ENCODE results near the gene STK32B.
"Not testable (repeated sequence)": the region's sequence is repeated elsewhere in the genome, so short reads cannot be mapped to it uniquely, and the experiment has no call there.

The STK32B gene

DNA sequence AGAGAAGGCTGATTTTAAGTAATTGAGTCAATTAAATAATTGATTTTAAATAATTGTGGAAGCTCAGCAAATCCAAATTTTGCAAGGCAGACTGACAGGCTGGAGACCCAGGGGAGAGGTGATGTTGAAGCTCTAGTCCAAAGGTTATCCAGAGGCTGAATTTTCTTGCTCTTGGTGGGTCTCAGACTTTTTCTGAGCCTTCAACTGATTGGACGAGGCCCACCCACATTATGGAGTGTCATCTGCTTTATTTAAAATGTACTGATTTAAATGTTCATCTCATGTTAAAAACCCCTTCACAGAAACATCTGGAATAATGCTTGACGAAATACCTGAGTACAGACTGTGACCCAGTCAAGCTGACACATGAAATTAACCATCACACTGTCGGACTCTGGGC lies 20.4 kb upstream of the STK32B start:
- no peak for DNase-seq

DNA sequence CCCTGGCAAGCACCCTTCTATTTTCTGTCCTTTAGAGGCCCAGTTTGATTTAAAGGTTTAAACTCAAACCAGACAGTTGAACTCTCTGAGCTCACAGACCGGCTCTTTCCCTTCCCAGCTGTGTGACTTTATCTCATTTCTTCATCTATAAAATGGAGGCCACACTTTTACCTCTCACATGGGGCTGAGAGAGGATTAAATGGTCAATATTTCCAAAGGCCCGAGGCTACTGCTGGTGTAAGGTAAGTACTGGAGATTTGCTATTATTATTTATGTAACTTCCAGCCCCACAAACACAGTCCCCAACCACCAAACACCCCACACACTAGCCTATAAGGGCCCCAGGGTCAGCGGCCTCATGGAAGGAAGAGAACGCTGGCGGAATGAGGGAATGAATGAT lies 18.5 kb upstream of the STK32B start:
- no peak for DNase-seq

DNA sequence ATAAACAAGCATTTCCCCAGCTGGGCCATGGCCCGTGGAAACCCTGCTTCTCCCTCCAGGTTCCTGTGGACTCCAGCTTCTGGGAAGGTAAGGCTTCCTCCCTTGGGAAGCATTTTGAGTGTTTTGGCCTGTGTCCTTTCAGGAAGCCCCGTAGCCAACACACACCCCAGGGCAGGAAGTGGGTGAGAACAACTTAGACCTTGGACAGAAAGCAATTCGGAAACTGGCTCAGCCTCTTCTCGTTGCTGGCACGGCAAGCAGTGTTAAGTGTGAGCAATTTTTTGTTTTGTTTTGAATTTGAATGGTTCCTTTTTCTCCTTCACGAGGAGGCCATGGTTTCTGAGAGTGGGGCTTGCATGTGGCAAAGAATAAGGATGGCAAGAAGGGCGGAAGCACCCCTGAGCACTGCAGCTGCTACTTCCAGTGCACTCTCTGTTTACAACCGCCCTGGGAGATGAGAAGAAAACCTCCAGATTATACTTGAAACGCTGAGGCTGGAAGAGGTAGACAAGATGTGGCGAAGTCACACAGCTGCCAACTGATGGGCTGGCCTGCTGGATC lies 17.9 kb upstream of the STK32B start:
- DNase-seq: no peak

DNA sequence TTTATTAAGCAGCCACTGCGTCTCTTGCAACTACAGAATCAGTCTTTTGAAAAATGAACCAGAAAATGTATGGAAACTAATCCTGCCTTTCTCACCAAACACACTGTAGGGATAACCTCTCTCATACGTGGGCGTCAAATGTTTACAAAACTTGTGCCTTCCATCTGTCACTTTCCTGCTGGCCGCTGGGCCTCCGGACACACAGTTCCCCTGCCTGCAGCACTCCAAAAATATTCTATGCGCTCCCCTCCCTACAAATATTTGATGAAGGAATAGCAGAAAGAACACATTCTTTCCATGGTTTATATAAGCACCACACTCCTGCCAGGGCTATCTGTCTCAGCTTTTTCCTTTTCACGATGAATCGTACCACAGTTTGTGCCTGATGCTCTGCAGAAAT lies 17.1 kb upstream of the STK32B start:
- no peak for DNase-seq

DNA sequence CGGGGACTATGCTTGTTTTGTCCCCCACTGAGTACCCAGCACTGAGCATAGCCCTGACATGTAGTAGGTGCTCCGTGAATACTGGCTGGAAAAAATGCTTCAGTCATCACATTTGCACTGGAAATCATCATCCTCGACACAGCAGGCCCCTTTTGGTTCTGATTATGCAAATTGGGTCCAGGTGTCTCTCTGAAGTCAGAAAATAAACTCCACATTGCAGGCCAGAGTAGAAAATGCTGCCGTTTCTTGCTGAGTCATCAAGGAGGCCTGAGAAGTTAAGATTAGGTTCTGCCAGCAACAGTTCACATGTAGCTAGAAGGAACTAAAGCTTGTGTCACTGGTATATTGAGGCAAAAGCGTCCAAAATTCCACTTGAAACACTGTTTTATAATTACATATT lies 15.0 kb upstream of the STK32B start:
- no peak for DNase-seq

DNA sequence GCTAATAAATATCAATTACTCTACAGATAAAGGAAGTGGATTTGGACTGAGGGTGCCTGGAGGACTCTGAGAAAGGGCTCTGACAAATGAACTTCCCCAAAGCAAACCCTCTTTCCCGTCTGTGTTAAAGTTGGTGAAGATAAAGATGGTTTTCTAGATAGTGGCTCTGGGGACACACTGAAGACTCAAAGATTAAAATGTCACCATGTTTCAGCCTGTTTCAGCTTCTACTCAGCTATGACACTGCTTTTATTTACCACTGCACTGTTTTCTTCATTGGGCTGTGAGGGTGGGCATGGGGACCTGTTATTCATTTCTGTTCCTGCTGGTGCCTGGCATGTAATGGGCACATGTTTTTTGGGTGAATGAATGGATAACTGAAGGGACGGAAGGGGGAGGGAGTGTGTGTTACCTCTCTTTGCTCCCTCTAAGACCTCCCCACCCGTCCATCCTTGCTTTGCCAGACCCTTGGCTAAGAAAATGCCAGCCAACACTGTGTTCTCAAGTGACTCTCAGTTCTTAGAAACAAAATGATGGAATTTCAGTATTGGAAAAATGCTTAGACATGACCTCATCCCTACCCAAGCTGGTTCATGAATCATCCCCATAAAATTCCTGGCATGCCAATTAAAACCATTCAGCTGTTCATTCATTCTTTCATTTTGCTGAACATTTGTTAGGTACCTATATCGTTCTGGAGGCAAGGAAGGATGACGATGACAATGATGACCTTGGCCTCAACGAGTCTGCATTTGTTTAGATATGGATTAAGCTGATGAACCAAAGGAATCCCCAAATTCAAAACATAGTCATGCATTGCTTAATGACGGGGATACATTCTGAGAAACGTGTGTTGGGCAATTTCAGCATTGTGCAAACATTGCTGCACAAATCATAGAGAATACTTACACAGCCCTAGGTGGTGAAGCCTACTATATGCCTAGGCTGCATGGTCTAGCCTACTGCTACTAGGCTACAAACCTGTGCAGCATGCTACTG lies 13.4 kb upstream of the STK32B start:
- DNase-seq: no peak

DNA sequence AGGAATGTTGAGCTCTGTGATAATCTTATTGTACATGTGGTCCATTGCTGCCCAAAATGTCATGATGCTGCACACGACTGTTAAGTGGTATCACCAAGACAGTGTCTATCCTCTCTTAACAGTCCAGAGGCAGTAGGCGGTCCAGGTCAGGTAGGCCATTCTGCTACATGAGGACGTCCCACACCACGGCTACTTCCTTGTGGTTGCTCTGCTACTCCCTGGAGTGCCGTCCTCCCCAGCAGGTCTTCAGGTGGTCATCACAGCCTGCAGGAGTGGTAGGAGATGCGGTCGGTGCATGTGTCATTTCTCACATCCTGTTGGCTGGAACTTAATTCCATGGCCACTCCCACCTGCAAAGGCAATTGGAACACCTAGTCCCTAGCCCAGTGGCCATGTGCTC lies 11.5 kb upstream of the STK32B start:
- no peak for DNase-seq

DNA sequence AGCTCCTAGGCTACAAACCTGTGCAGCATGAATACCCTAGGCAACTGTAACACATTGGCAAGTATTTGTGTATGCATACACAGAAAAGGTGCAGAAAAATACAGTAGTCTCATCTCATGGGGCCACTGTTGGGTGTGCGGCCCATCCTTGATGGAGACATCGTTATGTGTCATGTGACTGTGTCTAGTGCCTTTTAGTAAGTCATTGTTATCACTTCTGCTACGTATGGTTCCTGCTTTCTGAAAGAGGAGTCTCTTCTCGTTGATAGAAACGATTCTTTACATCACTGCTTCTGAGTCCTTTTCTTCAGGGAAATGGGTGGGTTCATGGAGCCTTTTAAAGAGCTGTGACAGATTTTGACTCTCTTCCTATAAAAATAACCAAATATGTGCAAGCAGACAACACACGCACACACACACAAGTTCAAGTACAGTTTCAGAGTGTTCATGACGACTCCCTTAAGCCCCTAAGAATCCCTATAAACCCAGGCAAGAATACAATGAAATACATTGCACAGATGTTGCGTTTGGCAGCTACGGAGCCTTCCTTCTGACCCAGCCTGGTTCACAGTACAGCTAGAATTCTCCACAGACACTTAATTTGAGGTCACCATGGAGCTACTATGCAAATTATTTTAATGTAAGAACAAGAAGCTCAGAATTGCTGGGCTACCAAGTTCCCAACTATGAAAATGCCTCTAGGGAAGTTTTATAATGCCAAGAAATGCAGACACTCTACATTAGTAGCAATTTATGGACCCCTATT lies 10.2 kb upstream of the STK32B start:
- no peak for DNase-seq

DNA sequence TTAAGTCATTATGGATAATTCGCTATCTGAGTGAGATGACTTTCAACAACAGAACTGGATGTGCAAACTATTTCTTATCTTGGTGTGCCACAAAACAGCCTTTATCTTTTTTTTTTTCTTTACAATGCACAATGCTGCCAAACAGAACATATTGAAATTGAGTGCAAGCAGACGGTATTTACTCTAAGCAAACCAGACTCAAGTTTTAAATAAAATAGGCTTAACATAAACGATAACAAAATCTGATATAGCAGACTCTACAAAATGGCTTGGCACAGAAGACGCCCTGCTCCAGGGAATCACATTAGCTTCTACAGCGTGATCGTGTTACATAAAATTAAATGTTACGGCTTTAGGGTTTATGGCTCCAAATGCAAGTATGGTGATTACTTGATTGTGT lies 9.6 kb upstream of the STK32B start:
- no peak for DNase-seq

DNA sequence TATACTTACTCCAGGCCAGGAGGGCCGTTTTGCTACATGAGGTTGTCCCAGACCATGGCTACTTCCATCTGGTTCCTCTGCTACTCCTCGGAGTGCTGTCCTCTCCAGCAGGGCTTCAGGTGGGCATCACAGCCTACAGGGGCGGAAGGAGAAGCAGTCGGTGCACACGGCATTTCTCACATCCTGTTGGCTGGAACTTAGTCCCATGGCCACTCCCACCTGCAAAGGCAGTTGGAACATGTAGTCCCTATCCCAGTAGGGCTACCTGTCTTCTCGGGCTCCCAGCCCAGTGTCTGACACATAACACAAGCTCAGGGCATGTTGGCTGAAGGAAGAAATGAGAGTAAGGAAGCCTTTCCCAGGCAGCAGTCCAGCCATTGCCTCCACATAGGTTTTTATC lies 7.7 kb upstream of the STK32B start:
- DNase-seq: no peak

DNA sequence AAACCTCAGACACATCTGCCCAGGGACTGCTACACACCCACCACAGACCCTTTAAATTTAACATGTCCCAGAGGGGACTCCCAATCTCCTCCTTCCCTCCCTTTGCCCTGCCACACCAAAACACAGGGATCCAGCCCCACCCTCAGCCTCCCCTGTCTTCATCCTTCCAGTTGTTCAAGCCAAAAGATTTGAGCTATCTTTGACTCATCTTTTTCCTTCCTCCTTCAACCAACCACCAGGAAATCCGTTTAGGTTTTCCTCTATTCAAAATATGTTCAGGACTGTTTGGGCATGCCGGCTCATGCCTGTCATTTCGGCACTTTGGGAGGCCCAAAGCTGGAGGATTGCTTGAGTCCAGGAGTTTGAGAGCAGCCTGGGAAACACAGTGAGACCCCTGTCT lies 6.9 kb upstream of the STK32B start:
- no peak for DNase-seq

DNA sequence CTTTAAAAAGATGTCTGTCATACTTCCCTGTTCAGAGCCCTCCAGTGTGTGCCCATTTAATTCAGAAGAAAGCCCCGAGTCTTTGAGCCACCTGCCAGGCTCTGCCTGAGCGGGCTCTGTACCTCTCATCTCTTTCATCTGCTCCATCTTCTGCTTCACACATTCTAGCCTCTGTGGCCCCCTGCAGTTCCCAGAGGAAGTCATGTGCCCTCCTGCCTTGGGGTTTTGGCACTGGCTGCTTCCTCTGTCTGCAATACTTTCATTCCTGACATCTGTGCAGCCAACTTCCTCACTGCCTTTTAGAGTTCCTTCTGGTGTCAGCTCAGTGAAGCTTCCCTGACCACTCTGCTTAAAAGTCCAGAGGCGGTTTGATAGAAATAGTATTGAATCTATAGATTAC lies 6.2 kb upstream of the STK32B start:
- no peak for DNase-seq

DNA sequence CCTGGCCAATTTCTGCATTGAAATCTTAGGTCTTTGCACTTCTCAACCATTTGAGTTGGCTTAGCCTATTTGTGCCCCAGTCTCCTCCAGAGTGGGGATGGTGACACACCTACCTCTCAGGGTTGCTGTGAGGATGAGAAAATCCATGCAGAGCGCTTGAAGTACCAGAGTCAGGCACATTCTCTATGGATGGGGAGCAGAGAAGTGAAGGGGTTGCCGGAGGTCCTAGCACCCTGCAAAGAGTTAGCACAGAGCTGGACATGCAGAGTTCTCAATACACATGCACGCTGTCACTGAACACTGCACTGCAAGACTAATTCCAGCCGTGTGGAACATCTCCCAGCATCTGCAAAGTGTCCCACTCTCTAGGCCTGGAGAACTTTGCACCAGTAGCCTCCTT lies 2.6 kb upstream of the STK32B start:
- no peak for DNase-seq

DNA sequence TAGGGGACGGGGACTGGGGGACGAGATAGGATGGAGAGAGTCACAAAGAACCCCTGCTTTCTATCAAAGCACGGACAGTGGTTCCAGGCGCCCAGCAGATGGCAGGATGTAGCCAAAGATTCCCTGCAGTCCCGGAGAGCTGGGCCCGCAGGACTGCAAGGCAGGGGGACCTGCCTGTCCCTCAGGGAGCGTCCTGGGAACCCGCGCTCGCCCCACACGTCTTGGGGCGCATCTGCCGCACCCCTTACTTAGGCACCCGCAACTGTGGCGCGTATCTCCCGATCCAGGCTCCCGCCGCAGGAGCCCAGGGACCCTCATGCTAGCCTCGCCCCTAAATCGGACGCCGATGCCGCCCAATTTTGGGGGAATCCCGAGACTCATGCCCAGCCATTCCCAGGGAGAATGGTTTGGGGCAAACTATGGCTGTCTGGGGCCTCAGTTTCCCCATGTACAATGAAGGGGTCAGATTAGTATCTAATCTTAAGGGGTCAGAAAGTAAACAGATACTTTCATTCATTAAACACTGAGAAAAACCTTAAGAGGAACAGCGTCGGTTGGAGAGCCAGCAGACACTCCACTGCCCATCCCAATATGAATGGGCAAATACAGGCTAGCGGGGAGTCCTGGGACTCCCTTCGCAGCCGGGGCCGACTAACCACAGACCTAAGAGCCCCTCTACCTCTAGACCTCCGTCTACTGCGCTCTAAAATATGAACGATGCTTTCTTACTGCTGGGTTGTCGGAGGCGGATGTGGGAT lies 581 bp upstream of the STK32B start:
- no peak for DNase-seq

DNA sequence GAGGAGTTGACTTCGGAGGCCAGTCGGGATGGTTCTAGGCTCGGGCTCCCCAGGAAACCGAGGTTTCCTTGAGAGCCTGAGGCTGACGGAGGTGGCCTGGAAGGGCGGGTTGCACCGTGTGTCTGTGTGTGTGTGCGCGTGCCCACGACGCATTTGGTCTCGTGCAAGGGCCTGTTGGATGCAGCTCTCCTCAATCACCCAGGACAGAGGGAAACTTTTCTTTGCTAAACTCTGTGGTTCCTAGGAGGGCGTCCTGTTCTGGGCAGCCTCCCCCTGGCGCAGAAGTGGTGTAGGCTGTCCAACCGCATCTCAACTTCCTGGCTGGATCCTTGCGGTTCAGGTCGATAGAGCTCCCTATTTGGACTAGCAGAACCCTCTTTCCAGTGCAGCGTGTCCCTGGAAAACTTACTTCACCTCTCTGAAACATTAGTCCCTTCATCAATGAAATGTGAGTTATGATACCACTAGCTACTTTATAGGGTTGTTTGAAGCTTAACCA lies 973 bp downstream of the STK32B start:
- DNase-seq: no peak

DNA sequence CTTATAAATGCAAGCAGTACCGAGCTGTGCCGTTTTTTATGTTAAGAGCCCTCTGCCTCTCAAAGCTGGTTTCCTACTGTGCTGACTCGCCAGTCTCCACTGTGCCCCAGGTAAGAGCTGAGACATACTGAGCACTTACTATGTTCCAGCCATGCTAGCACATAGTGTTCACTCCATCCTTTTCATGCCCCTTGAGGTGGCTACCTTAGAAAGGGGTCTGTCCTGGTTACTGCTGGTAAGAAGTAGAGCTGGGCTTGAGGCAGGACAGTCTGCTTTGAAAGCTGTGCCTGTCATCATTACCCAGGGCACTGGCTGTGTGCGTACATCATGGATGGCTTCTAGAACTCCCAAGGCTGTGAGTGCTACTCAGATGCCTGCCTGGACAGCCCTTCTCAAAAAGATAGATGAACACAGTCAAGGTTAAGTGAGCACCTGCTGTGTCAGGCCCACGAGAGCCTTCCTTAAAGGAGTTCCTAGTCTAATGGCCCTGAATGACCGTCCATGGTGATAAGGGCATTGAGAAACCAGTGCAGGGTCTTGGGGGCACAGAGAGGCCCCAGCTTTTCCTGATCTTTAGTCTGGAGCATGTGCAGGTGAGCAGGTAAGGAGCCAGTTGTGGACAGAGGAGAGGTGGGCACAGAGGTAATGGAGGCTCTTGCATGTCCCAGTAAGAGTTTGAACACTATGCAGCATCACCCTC lies 1.6 kb downstream of the STK32B start:
- DNase-seq: no peak

DNA sequence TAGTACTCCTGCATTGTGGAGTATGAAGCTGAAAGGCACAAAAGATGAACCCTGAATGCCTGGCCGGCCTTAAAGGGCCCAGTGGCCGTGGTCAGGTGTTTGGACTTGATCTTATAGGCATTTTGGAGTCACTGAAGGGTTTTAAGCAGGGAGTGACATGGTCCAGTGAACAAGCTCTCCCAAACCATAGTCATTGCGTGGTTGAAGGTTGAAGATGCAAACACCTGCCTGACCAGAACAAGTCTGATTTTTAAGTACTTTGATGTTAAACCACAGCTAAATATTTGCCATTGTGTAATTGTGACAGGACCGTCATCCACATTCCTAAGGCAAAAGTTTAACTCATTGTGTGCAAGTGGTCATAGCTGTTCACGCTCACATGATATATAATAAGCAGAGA lies 3.3 kb downstream of the STK32B start:
- no peak for DNase-seq

DNA sequence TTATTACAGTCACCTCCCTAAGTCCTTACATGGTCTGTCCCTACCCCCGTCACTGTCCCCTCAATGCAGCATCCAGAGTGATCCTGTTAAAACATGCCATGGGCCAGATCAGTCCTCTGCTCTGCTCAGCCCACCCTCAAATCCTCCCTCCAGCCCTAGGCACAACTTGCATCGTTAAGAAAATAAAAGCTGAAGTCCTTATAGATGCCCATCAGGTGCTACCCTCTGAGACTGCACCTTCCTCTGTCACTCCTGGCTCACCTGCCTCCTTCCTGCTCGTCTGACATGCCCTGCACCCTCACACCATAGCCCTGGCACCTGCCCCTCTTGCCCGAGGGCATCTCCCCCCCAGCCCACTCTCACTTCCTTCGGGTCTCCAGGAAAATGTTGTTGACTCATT lies 4.1 kb downstream of the STK32B start:
- DNase-seq: no peak

DNA sequence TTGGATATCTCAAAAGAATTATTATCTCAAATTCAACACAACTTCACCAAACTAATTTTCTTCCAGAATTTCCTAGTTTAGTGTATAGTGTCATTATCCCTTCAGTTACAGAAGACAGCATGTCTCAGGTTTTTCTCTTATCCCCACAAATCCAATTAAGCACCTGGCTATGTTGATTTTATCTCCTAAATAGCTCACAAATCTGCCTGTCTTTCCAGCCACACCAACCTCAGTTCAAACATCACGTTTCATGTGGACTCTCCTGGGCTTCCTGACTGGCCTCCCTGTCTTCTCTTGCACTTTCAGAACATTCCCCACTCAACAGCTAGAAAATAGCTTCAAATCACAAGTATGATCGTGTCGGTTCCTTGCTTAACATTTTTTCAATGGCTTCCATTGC lies 14.8 kb downstream of the STK32B start:
- DNase-seq: no peak

DNA sequence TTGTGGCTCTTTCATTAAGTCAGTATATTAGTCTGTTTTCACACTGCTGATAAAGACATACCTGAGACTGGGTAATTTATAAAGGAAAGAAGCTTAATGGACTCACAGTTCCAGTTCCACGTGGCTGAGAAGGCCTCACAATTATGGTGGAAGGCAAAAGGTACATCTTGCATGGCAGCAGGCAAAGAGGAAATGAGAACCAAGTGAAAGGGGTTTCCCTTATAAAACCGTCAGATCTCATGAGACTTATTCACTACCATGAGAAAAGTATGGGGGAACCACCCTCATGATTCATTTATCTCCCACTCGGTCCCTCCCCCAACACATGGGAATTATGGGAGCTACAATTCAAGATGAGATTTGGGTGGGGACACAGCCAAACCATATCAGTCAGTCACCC lies 15.7 kb downstream of the STK32B start:
- not testable (repeated sequence) for DNase-seq

DNA sequence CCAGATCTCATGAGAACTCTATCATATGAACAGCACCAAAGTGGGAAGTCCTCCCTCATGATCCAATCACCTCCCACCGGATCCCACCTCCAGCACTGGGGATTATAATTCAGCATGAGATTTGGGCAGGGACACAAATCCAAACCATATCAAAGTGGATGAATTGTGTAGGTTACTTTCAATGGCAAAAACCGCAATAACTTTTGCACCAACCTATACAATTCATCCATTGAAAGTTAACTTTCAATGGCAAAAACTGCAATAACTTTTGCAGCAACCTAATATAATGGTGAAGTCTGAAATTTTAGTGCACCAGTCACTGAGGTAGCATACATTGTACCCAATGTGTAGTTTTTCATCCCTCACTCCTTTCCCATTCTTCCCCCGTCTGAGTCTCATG lies 16.6 kb downstream of the STK32B start:
- DNase-seq: no peak

DNA sequence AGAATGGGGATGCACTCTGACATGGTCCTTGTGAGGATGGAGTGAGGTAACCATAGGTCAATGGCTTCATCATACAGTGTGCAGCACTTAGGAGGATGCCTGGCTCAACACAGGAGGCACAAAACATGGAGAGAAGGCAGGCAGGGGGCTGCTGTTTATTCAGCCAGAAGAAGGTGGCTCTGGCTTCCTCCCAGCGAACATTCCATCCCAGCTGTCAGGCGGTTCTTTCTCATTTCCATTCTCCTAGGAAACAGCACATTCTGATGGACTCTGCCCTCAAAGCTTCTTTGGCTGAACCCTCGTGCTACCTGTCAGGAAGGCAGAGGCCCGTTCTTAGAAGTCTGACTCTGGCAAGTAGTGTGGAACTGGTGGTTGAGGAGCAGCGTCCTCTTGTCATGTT lies 18.6 kb downstream of the STK32B start:
- no peak for DNase-seq
